NCI-H1694 (cell line): ENCODE results near the gene PRDX5.
A peak's percentile ranks its signal among the peaks of the same experiment; 100 is the strongest.

Experiments
- DNase-seq: peaks from one replicate; lab custom pipeline; 2025; lab: John Stamatoyannopoulos, UW

Gene PRDX5

GRCh38 chr11:64347193-64347867, 29.4 kb downstream of the PRDX5 start:
- DNase-seq = no peak

- no peak for DNase-seq
These were observed 30.6 kb downstream of the PRDX5 start for GRCh38 chr11:64348383-64349024.

GRCh38 chr11:64349025-64349387, 31.1 kb downstream of the PRDX5 start:
- no peak for DNase-seq

- no peak for DNase-seq
These were observed 31.5 kb downstream of the PRDX5 start for GRCh38 chr11:64349404-64349803.

GRCh38 chr11:64351136-64351631, 33.3 kb downstream of the PRDX5 start:
- no peak for DNase-seq

- no peak for DNase-seq
These were observed 34.4 kb downstream of the PRDX5 start for GRCh38 chr11:64352099-64352994.

GRCh38 chr11:64352995-64353714, 35.2 kb downstream of the PRDX5 start:
- no peak for DNase-seq

- DNase-seq = no peak
These were observed 36.0 kb downstream of the PRDX5 start for GRCh38 chr11:64353715-64354506.

GRCh38 chr11:64355078-64355940, 37.4 kb downstream of the PRDX5 start:
- peak; percentile 30 for DNase-seq

- DNase-seq = peak; percentile 33
These were observed 38.8 kb downstream of the PRDX5 start for GRCh38 chr11:64356498-64357411.

GRCh38 chr11:64357446-64357845, 39.5 kb downstream of the PRDX5 start:
- no peak for DNase-seq

- no peak for DNase-seq
These were observed 40.1 kb downstream of the PRDX5 start for GRCh38 chr11:64357904-64358535.

- no peak for DNase-seq
These were observed 40.6 kb downstream of the PRDX5 start for GRCh38 chr11:64358536-64358906.

- no peak for DNase-seq
These were observed 41.2 kb downstream of the PRDX5 start, which contains the start of gene RPS6KA4 for GRCh38 chr11:64358907-64359711. RPS6KA4 (plus strand) TSS chr11:64359162; CDS start chr11:64359236, 74 bp downstream.

GRCh38 chr11:64359712-64360445, 42.0 kb downstream of the PRDX5 start:
- DNase-seq = no peak

- no peak for DNase-seq
These were observed 42.6 kb downstream of the PRDX5 start for GRCh38 chr11:64360448-64360921.

- DNase-seq = no peak
These were observed 43.7 kb downstream of the PRDX5 start for GRCh38 chr11:64361659-64362058.
